Stimulated activated naive B cell treated with anti-CD40 and anti-IgM and Interleukin-4, amounts not matched to agents 10 μg/mL and 1 μg/mL and 100 μg/mL, for 72 hours (primary cell): ENCODE measurements around the gene ATPAF1.

Experiments used
- ATAC-seq, 2 donors: fragments of 150-1000 bp; cut with Tn5 transposase; replicated peaks; 2 replicates each; pipeline ENCODE4 v1.10.0; 2021; ENCODE audit warnings: moderate library complexity in 1 of 2
- DNase-seq: peaks from one replicate; pipeline ENCODE4 v3.0.0; 2021
- H3K27ac Mint-ChIP-seq: one replicate; pipeline ENCODE4 v1.8.0; 2022; ENCODE audit warnings: mild to moderate bottlenecking, mixed read lengths
- H3K27me3 Mint-ChIP-seq, 2 donors: one replicate each; pipeline ENCODE4 v1.8.0; 2022; ENCODE audit warnings: mixed read lengths in 2 of 2
- H3K36me3 Mint-ChIP-seq, 2 donors: one replicate each; pipeline ENCODE4 v1.8.0; 2022; ENCODE audit warnings: mixed read lengths in 2 of 2, mild to moderate bottlenecking in 1 of 2
- H3K4me1 Mint-ChIP-seq, 2 donors: one replicate each; pipeline ENCODE4 v1.8.0; 2022; ENCODE audit warnings: mixed read lengths in 2 of 2, mild to moderate bottlenecking in 1 of 2
- H3K4me3 Mint-ChIP-seq, 2 donors: one replicate each; pipeline ENCODE4 v1.8.0; 2022; ENCODE audit warnings: mild to moderate bottlenecking in 2 of 2, mixed read lengths in 2 of 2, moderate library complexity in 1 of 2
- H3K9me3 Mint-ChIP-seq, 2 donors: one replicate each; pipeline ENCODE4 v1.8.0; 2022; ENCODE audit warnings: mixed read lengths in 2 of 2, mild to moderate bottlenecking in 1 of 2

ATPAF1 gene

DNA sequence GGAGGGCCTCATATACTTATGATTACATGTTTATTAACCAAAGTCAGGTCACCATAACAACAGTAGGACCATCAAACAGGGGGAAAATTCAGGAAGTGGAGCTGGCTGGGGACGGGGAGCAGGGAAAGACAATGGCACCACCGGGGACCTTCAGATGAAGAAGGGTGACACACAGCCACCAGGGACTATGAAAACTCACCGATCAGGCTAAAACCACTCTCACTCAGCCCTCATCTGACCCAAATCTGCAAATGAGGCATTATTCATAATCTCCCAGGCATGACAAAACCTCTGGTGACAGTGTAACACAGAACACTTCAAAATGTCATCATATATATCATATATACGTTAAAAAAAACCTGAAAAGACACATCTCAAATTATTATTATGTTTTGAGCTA, 75.3 kb downstream of the ATPAF1 start:
- Mint-ChIP-seq H3K9me3 (peaks cover 0 to 4% of the 10 kb centered on the region in 2 donors), H3K27me3 (no peaks in the 10 kb centered on the region), H3K4me3 (no peak overlapping the region), H3K36me3 (peaks cover 64 to 71% of the 10 kb centered on the region in 2 donors), H3K4me1 (peaks cover 28 to 29% of the 10 kb centered on the region in 2 donors), H3K27ac (no peak overlapping the region)
- ATAC-seq, result peak in 1 of 2 donors; percentile 39
- DNase-seq, result no peak

DNA sequence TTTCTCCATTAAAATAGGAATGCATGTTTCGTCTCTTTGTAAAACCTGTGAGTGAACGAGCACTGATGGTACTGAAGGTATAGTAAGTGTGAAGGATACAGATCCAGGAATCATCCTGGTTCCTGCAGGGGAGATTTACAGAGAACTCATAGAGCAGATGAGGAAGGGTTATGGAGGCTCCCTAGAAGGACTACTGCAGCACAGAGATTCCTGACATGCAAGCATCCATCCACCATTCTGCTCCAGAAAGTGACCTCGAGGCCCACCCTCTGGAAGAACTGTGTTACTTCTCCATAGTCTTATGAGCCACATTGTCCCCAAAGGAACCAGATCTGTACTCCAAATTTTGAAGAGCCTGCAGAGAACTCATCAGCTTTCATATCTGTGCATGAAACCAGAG, 78.6 kb downstream of the ATPAF1 start:
- ATAC-seq, result no peak
- no peak for DNase-seq
- H3K36me3 Mint-ChIP-seq, result peaks cover 60 to 67% of the 10 kb centered on the region in 2 donors

DNA sequence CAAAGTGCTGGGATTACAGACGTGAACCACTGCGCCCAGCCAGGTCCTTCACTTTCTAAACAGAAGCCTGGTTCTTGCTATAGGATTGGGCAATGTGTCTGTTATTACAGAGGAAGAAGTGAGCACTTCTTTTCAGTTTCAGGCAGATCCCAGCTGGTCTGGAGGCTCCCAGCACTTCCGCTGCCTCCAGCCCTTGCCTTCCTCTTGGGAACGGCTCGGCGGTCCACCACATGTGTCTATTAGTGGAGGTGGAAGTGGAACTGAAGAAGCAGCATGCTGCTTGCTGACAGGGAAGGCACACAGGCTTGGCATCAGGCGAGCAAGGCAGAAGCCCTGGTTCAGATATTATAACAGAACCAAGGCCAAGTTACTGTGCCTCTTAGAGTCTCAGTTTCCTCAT, 81.1 kb downstream of the ATPAF1 start:
- no peak for ATAC-seq
- DNase-seq, result no peak
- no peak overlapping the region for H3K27ac Mint-ChIP-seq
- H3K9me3 Mint-ChIP-seq, result peaks cover 0 to 4% of the 10 kb centered on the region in 2 donors
- no peaks in the 10 kb centered on the region for H3K27me3 Mint-ChIP-seq
- no peak overlapping the region for H3K4me3 Mint-ChIP-seq
- H3K36me3 Mint-ChIP-seq, result peaks cover 61 to 73% of the 10 kb centered on the region in 2 donors
- H3K4me1 Mint-ChIP-seq, result peaks cover 9 to 14% of the 10 kb centered on the region in 2 donors

More for the DNA sequence above, 78.6 kb downstream of the ATPAF1 start:
- Mint-ChIP-seq H3K4me1 (peaks cover 8 to 13% of the 10 kb centered on the region in 2 donors), H3K9me3 (peaks cover 0 to 4% of the 10 kb centered on the region in 2 donors), H3K27ac (no peak overlapping the region), H3K27me3 (no peaks in the 10 kb centered on the region), H3K4me3 (no peak overlapping the region)

DNA sequence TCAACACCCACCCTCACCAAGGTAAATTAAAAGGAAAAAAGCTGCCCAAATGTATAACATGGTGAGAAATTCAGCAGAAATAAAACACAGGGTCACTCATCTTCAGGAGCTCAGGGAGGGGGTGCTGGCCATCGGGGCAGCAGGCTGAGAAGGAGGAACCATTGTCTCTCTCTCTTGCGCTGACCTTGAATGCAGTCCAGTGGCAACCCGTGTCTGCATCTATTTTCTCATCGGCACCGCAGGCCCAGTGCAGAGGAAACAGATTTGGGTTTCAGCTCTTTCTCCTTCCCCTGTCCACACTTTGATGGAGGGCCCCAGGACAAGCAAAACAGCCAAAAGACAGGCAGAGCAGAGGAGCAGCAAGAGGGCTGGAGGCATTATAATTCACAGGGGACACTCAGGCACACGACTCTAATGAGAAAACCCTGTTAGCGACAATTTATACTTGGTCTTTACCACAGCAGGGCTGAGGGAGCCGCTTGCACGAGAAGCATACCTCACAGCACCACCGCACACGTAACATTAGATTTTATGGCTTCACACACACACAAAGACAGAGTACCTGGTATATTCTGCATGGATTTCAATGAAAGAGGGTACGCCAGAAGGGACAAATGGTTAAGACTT, 82.7 kb downstream of the ATPAF1 start:
- Mint-ChIP-seq H3K36me3 (peaks cover 57 to 73% of the 10 kb centered on the region in 2 donors), H3K27ac (no peak overlapping the region), H3K9me3 (peaks cover 0 to 4% of the 10 kb centered on the region in 2 donors), H3K4me1 (peaks cover 17 to 29% of the 10 kb centered on the region in 2 donors), H3K27me3 (no peaks in the 10 kb centered on the region), H3K4me3 (no peak overlapping the region)
- DNase-seq (no peak), ATAC-seq (no peak)

DNA sequence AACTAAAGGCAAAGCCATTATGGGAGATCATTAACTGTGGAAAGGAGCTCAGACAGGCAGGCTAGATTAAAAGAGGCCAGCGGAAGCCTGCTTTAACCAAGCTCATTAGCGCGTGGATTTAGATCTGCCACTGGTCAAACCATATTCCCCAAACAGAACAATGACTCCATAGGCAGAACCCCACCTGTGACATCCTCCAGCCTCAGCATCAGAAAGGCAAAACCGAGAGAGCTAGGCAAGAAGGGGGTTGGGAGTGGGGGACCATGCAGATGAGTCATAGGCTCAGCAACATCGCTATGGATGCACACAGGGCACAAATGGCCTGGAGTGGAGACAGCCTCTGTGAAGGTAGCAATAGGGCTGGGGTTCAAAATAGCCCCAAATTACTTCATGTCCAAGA, 84.7 kb downstream of the ATPAF1 start:
- DNase-seq (no peak), ATAC-seq (no peak)
- Mint-ChIP-seq H3K4me3 (no peak overlapping the region), H3K36me3 (peaks cover 49 to 64% of the 10 kb centered on the region in 2 donors), H3K9me3 (no peaks in the 10 kb centered on the region), H3K27me3 (no peaks in the 10 kb centered on the region), H3K4me1 (peaks cover 17 to 30% of the 10 kb centered on the region in 2 donors), H3K27ac (no peak overlapping the region)

DNA sequence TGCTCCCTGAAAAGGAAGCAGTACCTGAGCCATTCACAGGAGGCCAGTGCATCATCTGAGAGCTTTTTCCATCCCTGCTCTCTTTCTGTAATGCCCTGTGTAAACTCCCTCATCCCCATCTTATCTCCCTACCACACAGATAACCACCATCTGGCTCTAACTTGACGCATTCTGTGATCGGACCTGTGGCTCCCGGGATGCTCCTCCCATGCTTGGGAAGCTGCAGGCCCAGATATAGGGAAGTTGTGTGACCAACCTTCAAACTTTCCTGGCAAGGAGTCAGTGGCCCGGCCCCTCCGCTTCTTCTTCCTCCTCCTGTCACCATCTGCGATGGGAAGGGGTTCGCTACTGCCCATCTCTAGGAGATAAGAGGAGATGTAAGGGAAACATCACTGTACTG, 85.2 kb downstream of the ATPAF1 start:
- ATAC-seq (no peak), DNase-seq (no peak)
- peaks cover 17 to 30% of the 10 kb centered on the region in 2 donors for H3K4me1 Mint-ChIP-seq
- peaks cover 53 to 67% of the 10 kb centered on the region in 2 donors for H3K36me3 Mint-ChIP-seq
- peak overlapping the region; percentile 6 for H3K27ac Mint-ChIP-seq
- H3K27me3 Mint-ChIP-seq, result no peaks in the 10 kb centered on the region
- H3K9me3 Mint-ChIP-seq, result no peaks in the 10 kb centered on the region
- H3K4me3 Mint-ChIP-seq, result no peak overlapping the region
